GM21367 (cell line): ENCODE measurements around the gene MAP7D2.
A peak's percentile ranks its signal among the peaks of the same experiment; 100 is the strongest.

Experiments used
- ATAC-seq: cut with Tn5 transposase; IDR thresholded peaks from one replicate; pipeline ENCODE4 v1.9.1; 2021; ENCODE audit not compliant: unreplicated experiment

MAP7D2 gene

DNA sequence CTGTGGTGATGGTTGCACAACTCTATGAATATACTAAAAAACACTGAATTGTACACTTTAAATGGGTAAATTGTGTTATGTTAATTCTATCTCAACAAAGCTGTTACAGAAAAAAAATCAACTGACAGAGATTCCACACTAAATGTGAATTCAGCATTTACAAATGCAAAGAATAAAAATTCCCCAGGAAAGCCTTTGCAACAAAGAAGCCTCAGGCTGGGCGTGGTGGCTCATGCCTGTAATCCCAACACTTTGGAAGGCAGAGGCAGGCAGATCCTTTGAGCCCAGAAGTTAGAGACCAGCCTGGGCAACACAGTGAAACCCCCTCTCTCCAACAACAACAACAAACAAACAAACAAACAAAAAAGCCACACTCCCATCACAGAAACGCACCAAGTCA is 134.8 kb downstream of the MAP7D2 start:
- ATAC-seq = no peak

DNA sequence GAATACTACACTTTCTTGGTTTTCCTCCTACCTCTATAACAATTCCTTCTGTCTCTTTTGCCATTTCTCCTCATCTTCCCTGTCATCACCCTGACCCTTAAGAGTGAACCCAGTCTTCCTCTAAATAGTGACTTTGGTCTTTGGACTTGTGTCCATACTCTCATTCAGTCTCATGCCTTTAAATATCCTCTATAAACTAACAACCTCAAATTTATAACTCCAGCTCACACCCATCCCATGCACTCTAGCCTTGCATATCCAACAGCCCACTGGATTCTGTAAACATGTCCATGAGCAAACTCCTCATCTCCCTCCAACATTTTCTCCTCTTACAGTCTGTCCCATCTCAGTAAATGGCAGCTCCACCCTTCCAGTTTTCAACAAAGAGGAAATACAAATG is 140.9 kb downstream of the MAP7D2 start:
- no peak for ATAC-seq

DNA sequence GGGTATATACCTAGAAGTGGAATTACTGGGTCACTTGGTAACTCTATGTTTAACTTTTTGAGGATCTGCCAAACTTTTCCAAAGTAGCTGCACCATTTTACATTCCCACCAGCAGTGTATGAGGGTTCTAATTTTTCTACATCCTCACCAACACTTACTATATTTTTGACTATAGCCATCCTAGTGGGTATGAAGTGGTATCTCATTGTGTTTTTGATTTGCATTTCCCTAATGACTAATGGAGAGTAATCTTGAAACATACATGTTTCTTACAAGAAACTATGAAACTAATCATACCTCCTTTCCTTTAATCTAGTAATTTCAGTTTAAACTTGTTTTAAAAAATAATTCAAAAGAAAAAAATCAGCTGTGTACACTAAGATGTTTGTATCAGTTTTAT is 143.7 kb downstream of the MAP7D2 start:
- ATAC-seq = no peak

DNA sequence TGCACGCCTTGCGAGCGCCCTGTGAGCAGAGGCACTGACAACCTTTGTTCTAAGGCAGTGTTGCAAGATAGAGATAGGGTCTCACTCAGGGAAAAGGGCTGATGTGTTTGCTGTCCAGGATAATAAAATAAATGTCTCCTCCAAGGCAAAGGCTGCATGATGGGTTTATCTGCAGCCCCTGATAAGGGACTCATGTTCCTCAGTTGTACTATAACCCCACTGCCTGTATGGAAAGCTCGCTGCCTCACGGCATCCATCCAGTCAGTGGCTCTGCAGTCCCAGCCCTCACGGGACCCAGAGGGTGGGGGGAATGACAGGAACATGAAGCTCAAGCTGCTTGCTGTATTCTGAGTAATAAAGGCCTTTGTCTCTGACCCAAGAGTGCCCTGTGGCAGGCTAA is 148.4 kb downstream of the MAP7D2 start:
- no peak for ATAC-seq

DNA sequence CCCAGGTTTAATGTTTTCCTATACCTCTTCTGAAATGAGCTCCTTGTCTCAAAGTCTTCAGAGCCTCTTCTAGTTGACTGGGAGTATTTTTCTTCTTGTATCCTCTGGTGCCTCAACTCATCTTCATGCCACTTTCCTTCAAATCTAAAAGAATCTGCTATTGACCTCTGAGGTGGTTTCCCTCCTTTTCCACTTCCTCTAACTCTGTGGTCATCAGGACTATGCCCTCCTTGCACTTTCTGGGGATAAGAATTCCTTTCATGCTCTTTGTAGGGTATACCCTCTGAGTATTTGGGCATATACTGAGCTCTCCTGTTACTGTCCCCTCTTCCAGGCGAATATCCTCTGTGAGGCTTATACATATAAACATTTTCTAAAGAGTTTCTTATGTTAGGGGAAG is 150.7 kb downstream of the MAP7D2 start:
- ATAC-seq = no peak

DNA sequence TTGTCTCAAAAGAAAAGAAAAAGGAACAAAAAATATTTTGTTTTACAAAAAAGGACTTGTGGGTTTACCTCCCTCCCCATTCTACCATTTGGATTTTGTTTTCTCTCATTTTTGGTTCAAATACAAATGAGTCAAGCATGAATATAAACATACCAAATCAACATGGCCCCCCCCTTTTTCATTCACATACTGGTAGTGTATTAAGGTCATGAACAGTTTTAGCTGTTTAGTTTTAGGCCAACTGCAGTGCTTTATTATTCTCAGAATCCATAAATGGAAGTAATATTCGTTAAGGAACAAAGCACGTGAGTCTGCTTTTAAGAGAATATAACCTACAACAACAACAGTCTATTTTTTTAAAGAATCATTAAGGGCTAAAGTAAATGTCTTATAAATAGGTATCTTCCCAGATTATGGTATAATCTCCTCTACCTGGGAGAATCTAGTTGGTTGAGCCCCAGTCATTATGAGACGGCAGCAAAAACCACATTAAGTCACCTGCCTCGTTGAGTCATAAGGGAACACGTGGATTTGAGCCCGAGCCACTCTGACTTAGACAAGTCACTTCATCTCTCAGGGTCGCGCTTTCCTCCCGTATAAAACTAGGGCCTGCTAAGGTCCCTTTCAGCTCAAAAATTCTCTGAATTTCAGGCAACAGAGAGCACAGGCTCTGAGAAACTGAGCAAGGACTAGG is 152.5 kb downstream of the MAP7D2 start:
- peak; percentile 49 for ATAC-seq

DNA sequence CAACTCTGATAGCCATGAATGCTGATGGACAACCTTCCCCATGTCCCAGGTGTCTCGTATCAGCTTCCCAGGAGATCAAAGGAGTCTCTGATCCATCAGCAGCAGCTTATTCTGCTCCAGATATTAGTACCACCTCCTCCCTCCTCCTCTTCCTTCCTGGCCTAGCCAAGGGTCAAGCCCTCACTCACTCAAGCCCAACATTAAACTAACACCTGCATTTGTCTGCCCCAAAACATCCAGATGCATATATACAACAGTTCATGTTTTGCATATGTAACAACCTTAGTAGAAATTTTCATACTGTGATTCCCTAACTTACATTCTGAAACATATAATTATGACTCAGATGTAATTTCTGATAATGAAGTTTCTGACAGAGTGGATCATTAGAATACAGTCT is 155.8 kb downstream of the MAP7D2 start:
- no peak for ATAC-seq

DNA sequence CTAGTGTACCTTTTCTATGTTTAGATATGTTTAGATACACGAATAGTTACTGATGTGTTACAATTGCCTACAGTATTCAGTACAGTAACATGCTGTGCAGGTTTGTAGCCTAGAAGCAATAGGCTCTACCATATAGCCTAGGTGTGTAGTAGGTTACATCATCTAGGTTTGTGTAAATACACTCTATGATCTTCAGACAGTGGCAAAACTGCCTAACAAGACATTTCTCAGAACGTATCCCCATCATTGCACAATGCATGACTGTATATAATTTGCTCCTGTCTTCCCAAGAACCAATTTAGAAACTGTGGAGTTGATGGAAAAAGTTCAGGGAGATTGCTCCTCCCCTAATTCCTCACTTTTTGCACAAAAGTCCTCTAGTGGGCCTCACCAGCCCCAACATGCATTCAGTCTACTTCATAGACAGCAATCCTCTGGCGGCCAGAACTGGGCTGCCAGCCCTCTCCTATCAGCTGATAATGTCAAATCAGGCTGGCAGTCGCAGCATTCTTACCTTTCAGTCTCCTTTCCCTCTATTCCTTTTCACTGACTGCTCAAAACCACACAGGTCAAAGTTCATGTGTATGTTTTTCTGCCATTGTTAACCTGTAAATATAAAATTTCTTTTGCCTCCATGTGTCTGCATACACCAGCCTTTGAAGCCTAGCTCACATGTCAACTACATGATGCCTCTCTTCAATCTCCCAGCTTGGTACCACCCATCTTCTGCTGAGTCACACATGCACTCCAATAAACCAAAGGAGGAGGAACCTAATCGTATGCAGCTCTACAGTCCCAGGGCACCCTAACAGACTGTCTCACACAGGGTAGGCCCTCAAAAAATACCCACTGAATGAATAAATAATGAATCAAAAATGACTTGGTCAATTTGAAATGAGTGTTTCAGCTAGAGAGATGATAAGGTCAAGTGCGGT is 157.9 kb downstream of the MAP7D2 start:
- no peak for ATAC-seq

DNA sequence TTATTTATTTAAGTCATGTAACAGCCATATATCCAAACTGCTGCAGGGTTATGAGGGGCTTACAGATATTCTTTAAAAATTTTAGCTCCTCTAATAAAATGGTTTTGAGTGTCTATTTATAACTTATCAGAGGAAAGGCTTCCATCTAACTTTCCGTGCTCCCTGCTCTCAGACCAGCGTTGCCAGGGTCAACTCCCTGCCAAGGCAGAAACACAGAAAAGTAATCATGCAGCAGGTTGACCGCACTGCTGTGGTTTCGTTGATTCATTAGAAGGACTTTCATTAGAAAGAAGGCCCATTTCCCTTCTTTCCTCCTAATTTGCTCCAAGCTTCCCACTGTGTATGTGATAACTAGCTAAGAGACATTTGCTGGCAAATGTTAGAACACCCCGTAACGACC is 159.8 kb downstream of the MAP7D2 start:
- no peak for ATAC-seq
